ENCODE data around the gene SV2C. TPM values are rescaled to one million over a fixed set of nuclear protein-coding genes. Genes with fewer than 3 reads are reported as not detected.
"Not testable (repeated sequence)": the region's sequence is repeated elsewhere in the genome, so short reads cannot be mapped to it uniquely, and the experiment has no call there.

Gene SV2C, protein sequence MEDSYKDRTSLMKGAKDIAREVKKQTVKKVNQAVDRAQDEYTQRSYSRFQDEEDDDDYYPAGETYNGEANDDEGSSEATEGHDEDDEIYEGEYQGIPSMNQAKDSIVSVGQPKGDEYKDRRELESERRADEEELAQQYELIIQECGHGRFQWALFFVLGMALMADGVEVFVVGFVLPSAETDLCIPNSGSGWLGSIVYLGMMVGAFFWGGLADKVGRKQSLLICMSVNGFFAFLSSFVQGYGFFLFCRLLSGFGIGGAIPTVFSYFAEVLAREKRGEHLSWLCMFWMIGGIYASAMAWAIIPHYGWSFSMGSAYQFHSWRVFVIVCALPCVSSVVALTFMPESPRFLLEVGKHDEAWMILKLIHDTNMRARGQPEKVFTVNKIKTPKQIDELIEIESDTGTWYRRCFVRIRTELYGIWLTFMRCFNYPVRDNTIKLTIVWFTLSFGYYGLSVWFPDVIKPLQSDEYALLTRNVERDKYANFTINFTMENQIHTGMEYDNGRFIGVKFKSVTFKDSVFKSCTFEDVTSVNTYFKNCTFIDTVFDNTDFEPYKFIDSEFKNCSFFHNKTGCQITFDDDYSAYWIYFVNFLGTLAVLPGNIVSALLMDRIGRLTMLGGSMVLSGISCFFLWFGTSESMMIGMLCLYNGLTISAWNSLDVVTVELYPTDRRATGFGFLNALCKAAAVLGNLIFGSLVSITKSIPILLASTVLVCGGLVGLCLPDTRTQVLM
- 0.05 TPM for total RNA-seq
- long read RNA-seq: 0 reads

DNA sequence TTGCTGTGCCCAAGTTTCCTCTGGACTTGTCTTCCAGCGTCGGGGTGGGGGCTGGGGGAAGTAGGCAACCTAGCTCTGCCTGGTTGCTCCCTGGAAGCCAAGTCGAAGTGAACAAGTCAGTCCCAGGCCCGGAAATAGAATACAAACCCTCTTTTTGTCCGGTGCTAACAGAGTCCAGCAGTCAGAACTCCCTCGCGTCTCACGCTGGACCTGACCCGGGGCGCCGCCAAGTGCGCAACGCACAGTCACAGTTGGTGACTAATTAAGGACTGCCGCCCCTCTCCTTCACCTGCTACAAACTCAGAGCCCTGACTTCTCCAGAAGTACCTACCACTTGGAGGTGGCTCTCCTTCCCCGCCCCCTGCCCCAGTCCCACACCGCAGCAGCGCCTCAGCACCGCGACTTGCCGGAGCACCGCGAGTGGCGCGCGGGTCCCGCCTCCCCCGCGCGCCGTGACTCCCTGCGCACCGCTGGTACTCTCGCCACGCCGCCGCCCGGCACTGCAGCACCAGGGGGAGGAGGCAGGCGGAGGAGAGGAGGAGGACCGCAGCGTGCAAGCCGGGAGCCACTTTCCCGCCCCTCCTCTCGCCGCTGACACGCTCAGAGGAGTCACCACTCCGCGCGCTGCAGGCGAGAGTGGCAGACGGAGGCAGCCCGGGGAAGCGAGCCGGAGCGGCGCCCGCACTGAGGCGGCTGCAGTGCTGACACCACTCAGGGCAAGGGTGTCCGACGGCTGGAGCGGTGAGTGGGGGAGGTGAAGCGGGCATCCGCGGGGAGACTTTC lies at the start of gene SV2C:
Gene SV2C (plus strand): TSS at position 612 of the 783 bp plus-strand sequence. CDS start 48,368 bp downstream, outside the sequence.
- ATAC-seq (peak; percentile 50), DNase-seq (no peak)
- intact Hi-C loops (cut with micrococcal nuclease): no loop called here

DNA sequence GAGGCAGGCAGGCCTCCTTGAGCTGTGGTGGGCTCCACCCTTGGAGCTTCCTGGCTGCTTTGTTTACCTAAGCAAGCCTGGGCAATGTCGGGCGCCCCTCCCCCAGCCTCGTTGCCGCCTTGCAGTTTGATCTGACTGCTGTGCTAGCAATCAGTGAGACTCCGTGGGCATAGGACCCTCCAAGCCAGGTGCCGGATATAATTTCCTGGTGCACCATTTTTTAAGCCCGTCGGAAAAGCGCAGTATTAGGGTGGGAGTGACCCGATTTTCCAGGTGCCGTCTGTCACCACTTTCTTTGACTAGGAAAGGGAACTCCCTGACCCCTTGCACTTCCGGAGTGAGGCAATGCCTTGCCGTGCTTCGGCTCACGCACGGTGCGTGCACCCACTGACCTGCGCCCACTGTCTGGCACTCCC lies 45.4 kb upstream of the SV2C start:
- intact Hi-C loops (cut with micrococcal nuclease); ATAC-seq; DNase-seq: not testable (repeated sequence)

DNA sequence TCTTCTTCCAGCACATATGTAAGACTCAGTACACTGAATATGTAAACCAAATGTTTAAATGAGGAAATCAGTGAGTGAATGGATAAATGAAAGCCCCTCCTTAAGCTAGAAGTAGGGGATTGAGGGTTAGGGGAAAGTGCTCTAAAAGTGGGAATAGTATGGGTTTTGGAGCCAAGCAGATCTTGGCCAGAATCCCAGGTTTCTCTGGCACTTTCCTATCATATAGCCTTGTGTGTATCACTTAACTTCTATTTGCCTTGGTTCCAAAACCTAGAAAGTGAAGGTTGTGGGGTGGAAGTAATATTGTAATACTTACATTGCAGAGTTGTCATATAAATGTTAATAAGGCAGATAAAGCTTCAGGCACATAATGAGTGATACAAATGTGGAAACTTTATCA lies 45.0 kb upstream of the SV2C start:
- intact Hi-C loops (cut with micrococcal nuclease): no loop called here
- ATAC-seq: no peak
- DNase-seq: no peak

DNA sequence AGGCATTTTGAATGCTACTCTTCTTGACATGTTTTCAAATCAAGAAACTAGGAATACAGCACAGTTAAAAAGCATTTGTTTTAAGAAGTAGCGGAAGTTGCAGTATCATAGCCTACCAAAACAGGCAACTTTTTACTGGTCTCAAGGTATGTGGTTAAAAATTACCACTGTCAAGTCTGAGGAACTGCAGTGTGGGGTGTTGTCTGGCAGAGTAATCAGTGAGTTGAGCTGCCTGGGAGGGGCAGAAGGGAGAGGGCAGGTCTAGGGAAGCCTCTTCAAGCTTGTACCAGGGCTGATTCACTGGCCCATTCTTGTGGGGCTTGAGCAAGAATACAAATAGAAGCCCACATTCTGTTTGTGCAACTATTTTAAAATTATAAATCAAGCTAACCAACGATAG lies 42.4 kb upstream of the SV2C start:
- ATAC-seq (no peak), DNase-seq (no peak)
- intact Hi-C loops (cut with micrococcal nuclease): no loop called here

DNA sequence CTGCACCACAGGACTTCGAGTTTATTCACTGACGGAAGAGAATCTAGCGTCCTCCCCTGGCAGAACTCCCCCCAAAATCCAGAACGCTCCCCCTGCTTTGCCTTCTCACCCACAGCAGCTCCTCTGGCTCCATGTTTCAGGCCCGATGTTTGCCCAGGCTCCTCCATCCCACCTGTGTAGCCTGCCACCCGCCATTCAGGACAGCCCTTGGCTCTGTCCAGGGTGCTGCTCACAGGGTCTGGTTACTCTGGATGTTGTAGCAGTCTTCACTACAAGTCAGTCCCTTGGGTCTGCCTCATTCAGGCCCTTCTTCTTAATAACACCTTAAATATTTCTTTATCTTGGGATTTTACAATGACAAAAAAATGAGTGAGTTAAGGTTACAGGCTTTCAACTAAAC lies 41.3 kb upstream of the SV2C start:
- no peak for ATAC-seq
- DNase-seq: no peak
- intact Hi-C loops (cut with micrococcal nuclease): no loop called here

DNA sequence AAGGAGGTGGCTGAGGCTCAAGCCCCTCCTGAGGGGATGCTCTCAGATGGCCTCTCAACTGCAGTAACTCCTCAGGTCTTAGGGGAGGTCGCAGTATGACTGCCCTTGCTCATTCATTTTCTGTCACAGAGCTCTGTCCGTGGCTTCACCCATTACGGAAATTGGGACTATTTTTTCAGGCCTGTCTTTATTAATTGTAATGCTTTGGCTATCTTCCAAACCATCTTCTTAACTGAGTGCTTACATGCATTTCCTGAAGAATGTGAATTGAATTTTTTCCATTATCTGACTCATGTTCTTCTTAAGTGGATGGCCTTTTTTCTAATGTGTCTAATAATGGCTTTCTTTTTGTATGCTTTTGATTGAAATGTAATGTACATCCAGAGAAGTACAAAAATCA lies 36.4 kb upstream of the SV2C start:
- no peak for ATAC-seq
- no peak for DNase-seq
- intact Hi-C loops (cut with micrococcal nuclease): no loop called here

DNA sequence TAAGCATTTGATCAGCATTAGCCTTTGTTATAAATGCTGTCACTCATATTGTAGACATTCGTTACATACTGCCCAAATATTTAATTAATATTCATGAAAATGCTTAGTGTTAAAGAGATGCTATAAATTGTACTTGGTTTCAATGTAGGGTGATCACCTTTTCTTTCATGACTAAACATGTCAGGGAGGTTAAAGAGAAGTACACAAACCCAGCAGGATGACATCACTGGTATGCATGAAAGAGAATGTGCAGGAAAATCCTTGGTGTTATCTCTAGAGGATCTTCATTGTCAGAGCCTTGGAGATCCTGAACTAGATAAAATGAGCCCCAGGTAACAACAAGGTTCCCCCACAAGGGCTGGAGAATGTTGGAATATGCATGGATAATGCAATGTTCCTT lies 33.0 kb upstream of the SV2C start:
- DNase-seq (no peak), ATAC-seq (no peak)
- intact Hi-C loops (cut with micrococcal nuclease): no loop called here

DNA sequence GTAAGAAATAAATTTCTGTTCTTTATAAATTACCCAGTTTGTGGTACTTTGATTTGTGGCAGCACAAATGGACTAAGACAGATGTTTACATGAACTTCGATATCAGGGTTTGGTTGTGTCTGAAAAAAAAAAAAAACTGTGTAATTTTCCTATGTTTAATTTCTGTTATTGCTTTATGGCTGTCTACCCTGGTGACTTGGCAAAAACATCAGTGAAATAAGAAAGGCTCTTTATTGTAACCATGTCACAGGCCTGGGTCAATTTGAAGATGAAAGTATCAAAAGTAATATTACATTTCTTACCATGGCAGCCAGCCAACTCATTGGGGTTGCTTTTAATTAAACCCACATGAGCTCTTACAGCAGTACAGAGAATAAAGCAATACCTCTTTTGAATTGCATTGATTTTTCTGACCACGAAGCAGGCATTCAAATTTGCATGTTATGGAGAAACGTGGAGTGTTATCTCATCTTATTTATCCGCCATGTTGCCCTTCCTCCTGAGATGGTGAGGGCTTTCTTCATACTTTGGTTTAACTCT lies 20.6 kb upstream of the SV2C start:
- no peak for ATAC-seq
- DNase-seq: no peak
- intact Hi-C loops (cut with micrococcal nuclease): no loop called here

DNA sequence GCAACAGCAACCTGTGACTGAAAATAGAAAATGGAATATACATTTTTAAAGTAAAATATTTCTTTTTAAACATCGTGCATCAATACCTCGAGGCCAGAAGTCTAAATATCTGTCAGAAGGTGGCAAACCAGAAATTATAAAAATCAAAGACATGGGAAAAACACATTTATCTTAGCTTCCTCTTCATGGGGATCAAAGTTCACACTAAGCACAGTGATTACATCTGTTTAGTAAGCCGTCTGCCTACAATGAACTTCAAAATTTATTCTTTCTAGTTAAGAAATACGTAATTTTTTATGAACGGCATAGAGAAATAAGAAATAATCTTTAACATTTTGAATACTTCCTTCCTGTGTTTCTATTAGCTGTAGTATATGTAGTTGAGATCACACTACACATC lies 17.9 kb upstream of the SV2C start:
- intact Hi-C loops (cut with micrococcal nuclease): no loop called here
- ATAC-seq: no peak
- no peak for DNase-seq

DNA sequence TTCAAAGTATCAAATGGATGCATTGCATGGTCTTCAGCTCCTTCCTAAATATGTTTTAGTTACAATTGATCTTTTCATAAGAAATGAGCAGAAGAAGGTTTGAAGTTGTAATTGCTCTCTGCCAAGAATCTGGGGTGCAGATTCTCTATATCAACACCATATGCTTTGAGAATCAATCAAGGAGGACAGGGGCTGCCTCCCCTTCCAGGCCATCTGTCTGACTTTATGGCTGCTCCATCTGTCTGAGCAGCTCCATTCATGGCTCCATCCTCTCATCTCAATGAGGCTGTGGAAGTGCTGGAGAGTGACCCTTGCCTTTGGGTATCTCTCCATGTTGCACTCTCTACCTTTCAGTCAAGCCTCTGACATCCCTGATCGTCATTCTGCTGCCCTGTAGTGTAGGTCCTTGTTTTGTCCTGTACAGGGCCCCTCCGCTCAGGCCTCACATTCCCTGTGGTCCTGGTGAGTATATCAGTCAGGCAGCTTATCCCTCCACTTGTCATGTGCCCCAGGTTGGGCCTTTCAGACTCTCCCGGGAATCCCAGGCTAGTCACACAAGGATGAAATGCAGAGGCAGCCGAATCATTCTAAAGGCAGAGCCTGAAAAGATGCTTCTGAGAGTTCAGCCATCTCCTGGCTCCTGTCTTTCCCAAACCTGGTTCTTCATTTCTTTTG lies 14.0 kb upstream of the SV2C start:
- DNase-seq (no peak), ATAC-seq (no peak)
- intact Hi-C loops (cut with micrococcal nuclease): no loop called here

DNA sequence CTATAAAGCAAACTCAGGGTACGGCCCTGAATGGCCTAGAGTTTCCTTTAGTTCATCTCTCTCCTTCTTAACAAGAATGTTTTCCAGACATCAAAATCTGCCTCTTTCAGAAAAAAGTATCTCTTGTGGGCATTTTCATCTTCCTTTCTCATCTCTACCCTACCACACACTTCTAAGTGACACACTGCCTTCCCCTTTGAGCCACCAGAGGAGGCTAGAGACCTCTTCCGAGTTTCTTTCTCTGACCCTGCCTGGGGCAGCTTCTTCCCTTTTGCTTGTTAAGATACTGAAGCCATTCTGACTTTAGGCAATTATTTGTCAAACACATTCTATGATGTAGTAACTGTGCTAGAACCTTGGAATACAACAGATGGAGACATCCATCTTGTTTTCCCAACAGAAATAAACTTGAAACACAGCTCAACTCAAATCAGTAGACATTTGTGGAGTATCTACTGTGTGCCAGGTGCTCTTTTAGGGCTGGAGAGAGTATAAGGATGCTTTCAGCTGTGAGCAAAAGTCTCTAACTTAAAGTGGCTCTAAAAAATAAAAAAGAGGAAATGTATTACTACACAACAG lies 8.6 kb upstream of the SV2C start:
- DNase-seq: no peak
- no peak for ATAC-seq
- intact Hi-C loops (cut with micrococcal nuclease): no loop called here

DNA sequence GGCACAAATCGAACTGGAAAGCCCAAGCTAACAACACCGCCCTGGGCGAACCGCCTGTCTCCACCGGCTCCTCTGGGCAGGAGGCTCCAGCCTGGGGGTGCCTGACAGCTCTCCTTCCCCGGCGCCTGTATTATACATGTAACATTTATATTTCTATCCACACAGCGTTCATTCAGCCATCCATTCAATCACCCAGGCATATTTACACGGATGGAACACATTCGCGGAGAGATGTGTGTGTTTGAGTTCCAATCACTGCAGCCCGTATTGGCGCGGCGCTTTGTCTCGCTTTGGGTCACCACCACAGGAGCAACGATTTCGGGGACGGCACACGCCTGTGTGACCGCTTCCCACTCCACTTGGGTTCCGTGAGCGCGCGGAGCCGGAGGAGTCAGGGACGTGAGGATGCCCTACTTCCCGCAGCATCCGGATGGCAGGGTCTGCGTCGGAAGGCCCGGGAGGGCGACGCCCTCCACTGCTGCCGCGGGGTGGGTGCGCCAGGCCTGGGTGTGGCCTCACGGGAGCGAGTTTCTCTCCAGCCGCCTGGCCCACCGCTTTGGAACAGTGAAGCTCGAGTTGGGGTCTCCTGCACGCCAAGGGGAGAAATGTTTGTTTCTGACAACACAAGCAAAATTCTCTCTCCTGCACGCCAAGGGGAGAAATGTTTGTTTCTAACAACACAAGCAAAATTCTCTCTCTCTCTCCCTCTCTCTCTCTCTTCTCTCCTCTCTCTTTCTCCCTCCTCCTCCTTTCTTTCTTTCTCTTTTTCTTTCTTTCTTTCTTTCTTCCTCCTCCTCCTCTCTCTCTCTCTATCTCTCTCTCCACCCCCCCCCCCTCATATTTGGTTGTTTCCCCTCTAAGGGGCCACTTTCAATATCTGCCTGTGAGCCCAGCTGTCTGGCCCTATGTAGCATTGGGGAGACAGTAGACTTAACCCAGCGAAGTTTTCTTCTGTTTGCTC lies 1.1 kb upstream of the SV2C start:
- intact Hi-C loops (cut with micrococcal nuclease): no loop called here
- no peak for DNase-seq

DNA sequence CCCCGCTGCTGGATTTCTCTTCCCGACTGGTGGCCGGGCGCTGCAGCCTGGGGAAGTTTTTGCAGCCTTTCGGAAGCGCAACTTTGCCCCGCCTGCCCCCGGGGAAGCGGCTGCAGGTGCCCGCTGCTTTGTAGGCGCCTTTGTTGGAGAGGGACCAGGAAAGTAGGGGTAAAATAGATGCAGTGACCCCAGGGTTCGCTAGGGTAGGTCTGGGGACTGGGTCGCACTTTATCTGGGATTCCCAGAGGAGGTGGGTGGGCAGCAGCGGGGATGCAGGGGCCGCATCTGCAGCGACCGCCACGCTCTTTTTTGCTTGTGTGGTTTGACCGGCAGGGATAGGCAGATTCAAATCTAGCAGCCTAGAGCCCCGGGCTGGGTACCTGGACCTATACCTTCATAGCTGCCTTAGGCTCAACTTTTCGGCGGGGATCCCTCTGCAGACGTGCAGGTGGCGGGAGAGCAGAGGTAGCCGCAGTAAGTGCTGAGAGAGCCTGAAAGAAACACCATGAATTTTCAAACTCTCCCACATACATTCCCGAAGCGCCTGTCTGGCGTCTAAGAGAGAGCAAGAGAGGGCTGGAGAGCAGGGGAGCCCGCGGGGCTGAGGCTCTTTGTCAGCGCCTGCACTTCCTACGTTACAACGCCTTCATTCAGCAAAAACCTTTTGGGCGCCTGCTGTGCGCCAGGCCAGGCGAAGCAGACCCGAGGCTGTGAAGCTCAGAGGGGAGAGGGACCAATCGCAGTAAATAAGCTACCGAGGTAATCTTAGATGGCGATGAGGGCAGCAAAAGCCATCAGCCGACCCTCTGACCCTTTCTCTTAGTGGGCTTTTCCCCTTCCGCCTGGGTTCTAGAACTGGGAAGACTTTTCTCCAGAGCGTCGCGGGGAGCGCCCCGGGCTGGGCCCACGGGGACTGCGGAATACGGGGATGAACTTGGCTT lies 642 bp downstream of the SV2C start:
- no peak for DNase-seq
- intact Hi-C loops (cut with micrococcal nuclease): no loop called here
- no peak for ATAC-seq

More for the DNA sequence above, 1.1 kb upstream of the SV2C start:
- ATAC-seq: no peak

DNA sequence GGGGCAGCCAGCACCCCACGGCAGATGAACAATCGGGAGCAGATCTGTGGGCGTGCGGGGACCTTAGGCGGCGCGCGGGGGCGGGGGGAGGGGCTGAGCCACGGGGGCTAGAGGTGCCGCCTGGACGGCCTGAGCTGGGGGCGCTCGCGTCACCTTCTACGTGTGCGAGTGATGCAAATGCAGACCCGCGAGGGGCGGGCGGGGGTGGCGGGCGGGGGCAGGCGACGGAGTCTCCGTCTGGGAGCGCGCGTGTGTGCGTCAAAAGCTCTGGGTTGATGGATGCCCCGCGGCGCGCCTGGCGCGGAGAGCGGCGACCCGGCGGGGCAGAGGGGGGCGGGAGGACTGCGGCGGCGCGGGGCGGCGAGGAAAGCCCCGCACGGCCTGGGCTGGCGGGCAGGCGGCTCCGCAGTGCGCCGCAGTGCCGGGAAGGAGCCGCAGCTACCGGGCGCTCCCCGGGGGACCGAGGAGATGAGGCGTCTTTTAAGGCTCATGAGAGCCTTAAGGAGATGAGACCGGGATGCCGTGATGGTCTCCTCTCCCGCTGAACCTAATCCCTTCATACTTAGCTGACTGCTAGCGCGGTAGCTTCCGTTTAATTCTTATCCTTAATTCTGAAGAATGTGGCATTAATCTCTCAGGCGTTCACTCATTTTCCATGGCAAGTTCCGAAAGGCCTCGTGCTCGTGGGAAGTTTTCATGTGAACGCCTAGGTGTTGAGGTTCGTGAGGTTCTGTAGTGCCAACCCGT lies 1.5 kb downstream of the SV2C start:
- no peak for ATAC-seq

DNA sequence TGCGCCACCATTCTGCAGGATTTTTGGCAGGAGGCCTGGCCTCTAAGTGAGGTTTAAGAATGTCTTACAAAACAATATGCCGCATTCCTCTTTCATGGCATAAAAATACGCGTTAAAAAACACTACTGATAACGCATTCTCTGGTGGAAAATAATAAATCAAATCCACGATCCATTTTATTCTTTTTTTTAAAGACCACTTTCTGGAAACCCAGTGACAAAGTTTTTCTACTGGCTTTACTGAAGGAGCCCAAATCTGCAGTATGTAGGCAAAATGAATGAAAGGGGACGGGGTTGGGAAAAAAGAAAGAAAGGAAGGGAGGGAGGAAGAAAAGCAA lies 2.0 kb downstream of the SV2C start:
- intact Hi-C loops (cut with micrococcal nuclease): no loop called here
- ATAC-seq (no peak), DNase-seq (no peak)

More for the DNA sequence above, 1.5 kb downstream of the SV2C start:
- no peak for DNase-seq
- intact Hi-C loops (cut with micrococcal nuclease): no loop called here

DNA sequence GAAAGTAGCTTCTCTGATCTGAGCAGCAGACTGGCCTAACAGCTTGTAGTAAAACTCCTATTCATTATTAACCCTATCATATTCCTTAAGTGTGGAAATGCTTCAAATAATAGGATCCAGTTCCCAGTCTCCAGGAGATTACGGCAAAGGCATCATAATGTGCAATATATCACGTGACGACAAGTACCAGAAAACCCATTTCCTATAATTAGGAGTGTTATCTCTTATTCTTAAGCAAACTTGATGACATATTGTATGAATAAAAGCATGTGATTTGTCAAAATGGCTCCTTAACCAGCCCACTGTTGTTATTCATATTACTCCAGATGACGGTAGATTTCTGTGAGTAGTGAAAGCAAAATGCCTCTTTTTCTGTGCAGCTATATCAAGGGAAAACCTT lies 2.9 kb downstream of the SV2C start:
- intact Hi-C loops (cut with micrococcal nuclease): no loop called here
- ATAC-seq (no peak), DNase-seq (no peak)

Measured in left ventricle myocardium superior (tissue), 1 donor.